GM18505 (cell line): ENCODE results near the gene EXOSC1.
A peak's percentile ranks its signal among the peaks of the same experiment; 100 is the strongest.
"Not testable (repeated sequence)": the region's sequence is repeated elsewhere in the genome, so short reads cannot be mapped to it uniquely, and the experiment has no call there.

Source experiments
- ATAC-seq: cut with Tn5 transposase; IDR thresholded peaks from one replicate; pipeline ENCODE4 v1.9.1; 2021; ENCODE audit not compliant: unreplicated experiment
- POLR2A ChIP-seq: IDR thresholded peaks from 4 replicates; pipeline ENCODE4 v1.6.1; 2011; ENCODE audit warnings: borderline replicate concordance; ENCODE audit not compliant: insufficient read depth, insufficient read length; ENCODE audit errors: extremely low read depth

Gene EXOSC1

GRCh38 chr10:97445722-97446639, at the start of gene EXOSC1, which contains the start of gene ZDHHC16:
Gene EXOSC1, minus strand, starts transcription at chr10:97446006. Its CDS starts 21 bp downstream, at chr10:97445985.
Gene ZDHHC16, plus strand, starts transcription at chr10:97446175. Its CDS starts 5,501 bp downstream, at chr10:97451676.
- TF ChIP-seq POLR2A: peak; percentile 86
- peak; percentile 94 for ATAC-seq

GRCh38 chr10:97494863-97495506, 49.2 kb upstream of the EXOSC1 start:
- ATAC-seq: no peak
- no peak for TF ChIP-seq POLR2A

GRCh38 chr10:97494151-97494550, 48.3 kb upstream of the EXOSC1 start:
- TF ChIP-seq POLR2A: no peak

DNA sequence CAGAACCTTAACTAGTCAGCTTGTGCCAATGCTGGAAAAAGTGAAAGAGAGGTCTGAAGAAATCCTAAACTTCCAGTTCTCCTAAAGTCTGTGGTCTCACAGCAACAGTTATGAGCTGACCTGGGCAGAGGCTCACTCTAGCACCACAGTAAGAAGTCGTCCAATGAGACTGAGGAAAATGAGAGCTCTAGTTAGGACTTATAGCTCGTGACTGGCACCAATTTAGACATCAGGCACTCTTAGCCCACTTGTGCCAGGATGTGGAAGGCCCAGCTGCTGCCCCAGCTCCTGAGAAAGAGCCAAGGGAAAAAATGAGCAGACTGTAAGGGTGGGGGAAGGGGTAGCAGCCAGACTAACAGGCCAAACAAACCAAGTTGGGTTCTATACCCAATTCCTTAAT, 44.8 kb upstream of the EXOSC1 start:
- no peak for ATAC-seq
- TF ChIP-seq POLR2A: no peak

More at GRCh38 chr10:97494151-97494550, 48.3 kb upstream of the EXOSC1 start:
- ATAC-seq: no peak

DNA sequence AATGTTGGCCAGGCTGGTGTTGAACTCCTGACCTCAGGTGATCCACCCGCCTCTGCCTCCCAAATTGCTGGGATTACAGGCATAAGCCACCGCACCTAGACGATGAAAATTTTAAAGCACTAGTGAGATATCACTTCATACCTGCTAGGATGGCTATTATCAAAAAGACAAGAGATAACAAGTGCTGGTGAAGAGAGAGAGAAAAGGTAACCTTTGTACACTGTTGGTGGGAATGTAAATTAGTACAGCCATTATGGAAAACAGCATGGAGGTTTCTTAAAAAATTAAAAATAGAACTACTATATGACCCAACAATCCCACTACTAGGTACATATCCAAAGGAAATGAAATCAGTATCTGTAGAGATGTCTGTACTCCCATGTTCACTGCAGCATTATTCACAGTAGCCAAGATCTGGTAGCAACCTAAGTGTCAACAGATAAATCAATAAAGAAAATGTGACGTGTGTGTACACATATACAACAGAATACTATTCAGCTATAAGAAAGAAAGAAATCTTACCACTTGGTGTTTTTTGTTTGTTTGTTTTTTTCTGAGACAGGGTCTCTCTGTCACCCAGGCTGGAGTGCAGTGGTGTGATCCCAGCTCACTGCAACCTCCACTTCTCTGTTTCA, 40.0 kb upstream of the EXOSC1 start:
- no peak for ATAC-seq
- TF ChIP-seq POLR2A: no peak

DNA sequence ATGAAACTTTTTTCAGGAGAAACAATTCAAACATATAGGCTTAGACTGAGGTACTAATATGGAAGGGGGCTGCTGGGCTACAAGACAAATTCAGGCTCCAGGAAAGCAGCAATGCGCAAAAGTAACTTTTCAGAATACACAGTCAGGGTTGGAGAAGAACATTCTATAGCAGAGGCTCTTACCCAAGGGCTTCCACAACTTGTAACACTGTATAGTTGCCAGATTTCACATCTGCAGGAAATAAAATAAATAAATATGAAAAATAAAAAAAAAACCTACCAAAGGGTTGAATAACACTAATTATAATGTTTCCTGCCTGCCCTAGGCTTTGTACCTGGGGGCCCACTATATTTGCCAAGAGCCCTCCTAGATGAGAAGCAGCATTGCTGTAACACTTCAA, 38.1 kb upstream of the EXOSC1 start:
- no peak for TF ChIP-seq POLR2A
- no peak for ATAC-seq

DNA sequence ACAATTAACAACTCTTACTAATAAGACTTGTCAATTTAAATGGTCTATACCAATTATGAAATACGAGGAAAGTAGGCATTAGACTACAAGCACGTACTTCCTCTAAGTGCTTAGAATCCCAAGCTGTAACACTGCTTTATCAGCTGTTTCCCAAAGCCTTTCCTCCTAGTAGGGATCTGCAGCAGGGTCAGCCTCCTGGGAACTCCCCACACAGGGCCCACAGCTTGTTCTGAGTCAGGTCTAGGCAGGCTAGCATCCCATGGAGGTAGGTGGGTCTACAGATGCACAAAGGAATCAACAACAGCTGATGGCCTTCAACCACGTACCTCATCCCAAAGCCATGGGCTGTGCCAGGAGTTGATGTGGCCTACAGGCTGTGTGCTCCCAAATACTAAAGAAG, 37.7 kb upstream of the EXOSC1 start:
- no peak for TF ChIP-seq POLR2A
- ATAC-seq: no peak

GRCh38 chr10:97482381-97482780, 36.6 kb upstream of the EXOSC1 start:
- TF ChIP-seq POLR2A: no peak
- ATAC-seq: no peak

GRCh38 chr10:97481071-97481470, 35.3 kb upstream of the EXOSC1 start:
- ATAC-seq: no peak

DNA sequence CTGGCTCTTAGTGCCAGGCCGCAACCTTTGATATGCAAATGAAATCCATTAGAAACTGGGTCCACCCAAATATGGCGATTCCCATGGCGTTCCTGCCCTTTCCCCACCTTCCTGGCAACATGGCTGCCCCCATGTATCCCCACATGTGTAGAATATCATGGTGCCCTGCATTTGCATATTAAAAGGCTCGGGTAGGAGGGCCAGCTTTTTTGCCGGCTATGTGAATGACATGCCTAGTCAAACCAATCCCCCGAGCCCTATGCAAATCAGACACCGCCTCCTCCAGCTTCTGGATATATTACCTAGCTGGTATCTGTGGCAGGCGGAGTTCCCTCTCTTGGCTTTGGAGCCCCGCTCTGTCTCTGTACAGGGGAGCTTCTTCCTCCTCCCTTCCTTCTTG, 34.1 kb upstream of the EXOSC1 start:
- ATAC-seq: no peak
- no peak for TF ChIP-seq POLR2A

More at GRCh38 chr10:97481071-97481470, 35.3 kb upstream of the EXOSC1 start:
- no peak for TF ChIP-seq POLR2A

DNA sequence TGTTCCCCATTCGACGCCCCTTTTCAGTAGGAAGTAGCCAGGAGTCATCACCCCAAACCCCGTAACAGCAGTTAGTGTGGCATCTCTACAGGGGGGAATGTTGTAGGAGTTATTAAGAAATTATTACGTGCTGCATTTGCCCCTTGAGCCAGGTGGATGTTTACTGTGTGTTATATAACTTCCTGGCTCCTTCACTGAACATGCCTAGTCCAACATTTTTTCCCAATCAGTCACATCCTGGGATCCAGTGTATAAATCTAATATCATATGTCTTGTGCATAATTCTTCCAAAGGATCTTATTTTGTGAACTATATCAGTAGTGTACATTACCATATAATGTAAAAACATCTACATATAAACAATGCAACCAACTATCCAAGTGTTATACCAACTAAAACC, 33.6 kb upstream of the EXOSC1 start:
- not testable (repeated sequence) for ATAC-seq

GRCh38 chr10:97475936-97476594, 30.3 kb upstream of the EXOSC1 start:
- TF ChIP-seq POLR2A: no peak
- no peak for ATAC-seq

- ATAC-seq: no peak
- no peak for TF ChIP-seq POLR2A
Measured at GRCh38 chr10:97474918-97475317, 29.1 kb upstream of the EXOSC1 start.

DNA sequence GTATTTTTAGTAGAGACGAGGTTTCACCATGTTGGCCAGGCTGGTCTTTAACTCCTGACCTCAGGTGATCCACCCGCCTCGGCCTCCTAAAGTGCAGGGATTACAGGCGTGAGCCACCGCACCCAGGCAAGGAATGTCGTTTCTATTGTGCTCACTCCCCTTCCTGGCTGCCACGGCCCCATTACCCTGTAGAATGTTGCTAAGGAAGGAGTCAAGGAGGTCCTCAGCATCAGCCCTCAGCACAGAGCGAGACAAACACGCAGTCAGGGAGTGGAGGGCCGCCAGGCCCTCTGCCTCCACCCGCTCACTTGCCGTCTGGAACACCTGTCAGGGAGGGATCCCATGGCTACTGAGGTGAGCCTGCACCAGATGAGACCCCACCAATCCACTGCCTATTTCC, 23.0 kb upstream of the EXOSC1 start:
- ATAC-seq: not testable (repeated sequence)

DNA sequence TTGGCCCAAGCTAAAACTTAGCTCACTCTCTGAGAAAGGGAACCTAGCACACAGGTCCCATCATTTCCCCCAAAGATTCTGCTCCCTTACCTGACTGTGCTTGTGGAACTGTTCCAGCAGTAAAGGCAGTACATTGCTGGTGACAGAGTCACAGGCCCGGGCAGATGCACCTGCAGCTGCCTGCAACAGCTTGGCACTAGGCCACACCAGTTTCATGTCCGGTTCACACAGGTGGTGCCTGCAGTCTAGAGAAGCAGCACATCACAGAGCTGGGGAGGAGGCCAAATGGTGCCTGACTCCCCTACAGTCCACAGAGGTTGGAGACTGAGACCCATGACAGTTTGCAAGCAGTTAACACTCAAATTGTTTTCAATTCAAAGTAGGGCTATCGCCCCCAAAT, 22.4 kb upstream of the EXOSC1 start:
- ATAC-seq: no peak
- no peak for TF ChIP-seq POLR2A
